Lower lobe of right lung (tissue), 2 donors: ENCODE data around the gene PLA2G15. TPM values are rescaled to one million over a fixed set of nuclear protein-coding genes. Genes with fewer than 3 reads are reported as not detected.
A peak's percentile ranks its signal among the peaks of the same experiment; 100 is the strongest.

Source experiments
- ATAC-seq, 2 donors: fragments of 200-7000 bp; cut with Tn5 transposase; one replicate each; pipeline ENCODE4 v1.9.1; 2020 to 2022; ENCODE audit warnings: mild to moderate bottlenecking in 2 of 2, moderate library complexity in 2 of 2
- DNase-seq: peaks from one replicate; pipeline ENCODE4 v3.0.0-alpha.2; 2020
- H3K27ac ChIP-seq: fragments of 200-600 bp; one replicate; pipeline ENCODE4 v1.8.0; 2022
- H3K27me3 ChIP-seq: fragments of 200-600 bp; one replicate; pipeline ENCODE4 v1.8.0; 2022; ENCODE audit warnings: low read depth
- H3K36me3 ChIP-seq: fragments of 200-600 bp; one replicate; pipeline ENCODE4 v1.8.0; 2022; ENCODE audit warnings: mild to moderate bottlenecking
- H3K4me1 ChIP-seq: fragments of 200-600 bp; one replicate; pipeline ENCODE4 v1.8.0; 2022
- H3K4me3 ChIP-seq: fragments of 200-600 bp; one replicate; pipeline ENCODE4 v1.8.0; 2022; ENCODE audit warnings: mild to moderate bottlenecking
- H3K9me3 ChIP-seq: fragments of 200-600 bp; one replicate; pipeline ENCODE4 v1.8.0; 2022
- intact Hi-C: fragments of 100-400 bp; cut with DNase I; formaldehyde crosslinking; loops from one replicate; pipeline ENCODE4 v1.11.0; 2022
- total RNA-seq: library from RNA; stranded (reverse); fragmentation: NEBNext Ultra II Directional; extraction: Animal tissue kit (Norgen Biotek cat#: 25700); gene quantifications from one replicate; pipeline ENCODE4 v1.2.1, GENCODE V29; 2021
- TF ChIP-seq, protein P1 (sequence below): fragments of 200-600 bp; IDR thresholded peaks from one replicate; pipeline ENCODE4 v1.8.0; 2022; ENCODE audit warnings: antibody characterized with exemption, mild to moderate bottlenecking
- donor health status: DM: no; HTN: yes; CAD: no; lungs with severe emphysema.

PLA2G15 gene
- total RNA-seq, 1 donor from 2014 or later: 45.1 TPM

DNA sequence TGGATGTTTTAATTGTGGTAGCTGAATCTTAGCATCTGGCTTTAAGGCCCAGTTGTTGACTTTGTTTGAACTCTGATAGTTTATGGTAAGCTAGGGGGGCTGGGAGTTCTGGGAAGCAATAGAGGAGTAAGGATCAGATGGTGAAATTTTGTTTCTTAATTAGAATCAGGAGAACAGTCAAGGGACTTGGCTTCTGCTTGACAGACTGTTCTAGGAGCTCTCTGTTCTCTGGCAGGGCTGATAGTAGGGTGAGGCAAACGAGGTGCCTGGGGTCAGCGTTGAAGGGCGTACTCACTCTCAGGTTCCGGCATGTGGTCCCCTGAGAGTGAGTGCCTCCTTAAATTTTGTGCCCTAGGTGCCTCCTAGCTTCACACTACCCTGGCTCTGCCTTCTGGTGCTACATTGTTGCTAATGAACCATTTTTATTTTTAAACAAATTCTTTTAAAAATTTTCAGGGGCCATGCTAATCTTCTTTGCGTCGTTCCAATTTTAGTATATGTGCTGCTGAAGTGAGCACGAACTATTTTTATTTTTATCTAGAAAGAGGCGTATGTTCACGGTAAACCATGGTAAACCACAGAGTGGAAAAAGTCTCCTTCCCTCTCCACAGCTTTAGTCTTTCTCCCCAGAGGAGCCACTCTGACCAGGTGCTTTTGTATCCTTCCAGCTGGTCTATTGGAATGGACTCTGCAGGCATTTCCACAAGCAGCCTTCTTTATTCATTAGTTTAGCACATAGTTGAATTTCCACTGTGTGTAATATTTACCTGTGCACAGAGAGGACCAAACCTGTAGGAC, 38.8 kb downstream of the PLA2G15 start:
- Histone ChIP-seq H3K27me3 (no peaks in the 10 kb centered on the region), H3K36me3 (peaks cover 32% of the 10 kb centered on the region), H3K4me3 (no peak overlapping the region), H3K9me3 (no peaks in the 10 kb centered on the region), H3K27ac (peak overlapping the region; percentile 66), H3K4me1 (peaks cover 66% of the 10 kb centered on the region)
- peak; percentile 37 to 60 for ATAC-seq
- intact Hi-C loops: no loop called here
- DNase-seq: no peak
- TF ChIP-seq, protein P1, sequence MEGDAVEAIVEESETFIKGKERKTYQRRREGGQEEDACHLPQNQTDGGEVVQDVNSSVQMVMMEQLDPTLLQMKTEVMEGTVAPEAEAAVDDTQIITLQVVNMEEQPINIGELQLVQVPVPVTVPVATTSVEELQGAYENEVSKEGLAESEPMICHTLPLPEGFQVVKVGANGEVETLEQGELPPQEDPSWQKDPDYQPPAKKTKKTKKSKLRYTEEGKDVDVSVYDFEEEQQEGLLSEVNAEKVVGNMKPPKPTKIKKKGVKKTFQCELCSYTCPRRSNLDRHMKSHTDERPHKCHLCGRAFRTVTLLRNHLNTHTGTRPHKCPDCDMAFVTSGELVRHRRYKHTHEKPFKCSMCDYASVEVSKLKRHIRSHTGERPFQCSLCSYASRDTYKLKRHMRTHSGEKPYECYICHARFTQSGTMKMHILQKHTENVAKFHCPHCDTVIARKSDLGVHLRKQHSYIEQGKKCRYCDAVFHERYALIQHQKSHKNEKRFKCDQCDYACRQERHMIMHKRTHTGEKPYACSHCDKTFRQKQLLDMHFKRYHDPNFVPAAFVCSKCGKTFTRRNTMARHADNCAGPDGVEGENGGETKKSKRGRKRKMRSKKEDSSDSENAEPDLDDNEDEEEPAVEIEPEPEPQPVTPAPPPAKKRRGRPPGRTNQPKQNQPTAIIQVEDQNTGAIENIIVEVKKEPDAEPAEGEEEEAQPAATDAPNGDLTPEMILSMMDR: no peak

DNA sequence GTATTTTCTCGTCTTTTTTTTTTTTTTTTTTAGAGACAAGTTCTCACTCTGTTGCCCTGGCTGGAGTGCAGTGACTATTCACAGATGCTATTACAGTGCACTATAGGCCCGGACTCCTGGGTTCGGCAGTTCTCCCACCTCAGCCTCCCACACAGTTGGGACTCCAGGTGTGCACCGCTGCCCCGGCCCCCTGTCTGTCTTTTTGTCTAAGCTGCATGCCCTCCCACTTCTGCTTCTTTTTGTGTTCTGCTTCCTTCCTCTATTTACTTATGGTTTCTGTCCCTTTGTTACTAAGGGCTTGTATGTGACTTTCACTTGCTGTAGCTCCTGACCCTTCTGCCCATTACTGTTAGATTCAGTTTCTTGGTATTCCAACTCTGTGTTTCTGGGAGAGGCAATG, 39.7 kb downstream of the PLA2G15 start:
- Histone ChIP-seq H3K4me3 (no peak overlapping the region), H3K4me1 (peaks cover 67% of the 10 kb centered on the region), H3K27me3 (no peaks in the 10 kb centered on the region), H3K9me3 (no peaks in the 10 kb centered on the region), H3K27ac (peak overlapping the region; percentile 66), H3K36me3 (peaks cover 34% of the 10 kb centered on the region)
- ATAC-seq (peak in 1 of 2 donors; percentile 45), DNase-seq (no peak)
- intact Hi-C loops: no loop called here
- TF ChIP-seq, protein P1: no peak

DNA sequence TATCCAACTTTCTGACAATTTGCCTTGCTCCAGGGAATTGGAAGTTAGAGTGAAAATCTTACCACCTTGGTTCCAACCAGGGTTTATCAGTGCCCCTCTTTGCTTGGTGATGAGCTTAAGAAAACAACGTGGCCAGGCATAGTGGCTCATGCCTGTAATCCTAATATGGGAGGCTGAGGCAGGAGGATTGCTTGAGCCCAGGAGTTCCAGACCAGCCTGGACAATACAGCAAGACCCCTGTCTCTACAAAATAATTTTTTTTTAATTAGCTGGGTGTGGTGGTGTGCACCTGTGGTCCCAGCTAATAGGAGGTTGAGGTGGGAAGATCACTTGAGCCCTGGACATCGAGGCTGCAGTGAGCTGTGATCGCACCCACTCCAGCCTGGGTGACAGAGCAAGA, 40.5 kb downstream of the PLA2G15 start:
- no peaks in the 10 kb centered on the region for H3K27me3 ChIP-seq
- H3K27ac ChIP-seq: peak overlapping the region; percentile 66
- no peak for ATAC-seq
- peaks cover 41% of the 10 kb centered on the region for H3K36me3 ChIP-seq
- peaks cover 73% of the 10 kb centered on the region for H3K4me1 ChIP-seq
- H3K9me3 ChIP-seq: no peaks in the 10 kb centered on the region
- no peak for DNase-seq
- TF ChIP-seq, protein P1: no peak
- H3K4me3 ChIP-seq: no peak overlapping the region
- intact Hi-C loops: no loop called here

DNA sequence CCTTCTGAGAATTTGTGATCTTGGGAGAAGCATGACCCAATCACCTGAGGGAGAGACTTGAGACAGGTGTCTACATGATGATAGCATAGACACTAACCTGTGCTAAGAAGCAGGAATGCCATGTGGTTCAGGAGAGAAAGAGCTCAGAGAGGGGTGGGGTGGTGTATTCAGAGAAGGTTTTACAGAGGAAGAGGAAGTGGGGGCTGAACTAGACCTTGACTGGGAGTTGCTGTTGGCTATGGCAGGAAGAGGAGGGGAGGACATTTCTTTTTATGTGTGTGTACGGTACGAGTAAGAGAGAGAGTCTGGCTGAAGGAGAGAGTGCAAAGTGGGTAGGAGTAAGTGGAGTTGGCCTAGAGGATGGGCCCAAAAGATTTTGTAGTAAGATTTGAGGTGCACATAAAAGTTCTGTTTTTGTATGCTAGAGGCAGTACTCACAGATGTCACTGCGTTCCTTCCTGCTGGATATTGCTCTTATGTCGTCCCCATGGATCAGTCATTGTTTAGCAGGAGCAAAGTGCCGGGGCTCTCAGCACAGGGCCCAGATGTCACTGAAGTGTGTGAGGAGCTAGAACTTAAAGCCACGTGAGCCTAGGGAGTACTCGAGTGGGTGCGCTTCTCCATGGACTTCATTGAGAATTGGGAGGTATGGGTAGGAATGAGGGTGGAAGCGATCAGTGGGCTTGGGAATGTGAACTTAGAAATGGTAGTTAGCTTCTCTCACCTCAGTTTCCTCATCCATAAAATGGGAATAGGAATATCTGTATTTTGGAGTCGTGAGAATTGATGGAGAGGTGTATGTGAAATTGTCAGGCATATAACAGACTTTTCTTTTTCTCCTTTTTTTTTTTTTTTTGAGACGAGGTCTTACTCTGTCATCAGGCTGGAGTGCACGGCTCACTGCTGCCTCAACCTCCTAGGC, 41.2 kb downstream of the PLA2G15 start:
- ATAC-seq: peak; percentile 4 to 29
- TF ChIP-seq, protein P1: no peak
- H3K27me3 ChIP-seq: no peaks in the 10 kb centered on the region
- no peak for DNase-seq
- intact Hi-C loops: no loop called here
- H3K27ac ChIP-seq: peak overlapping the region; percentile 66
- H3K9me3 ChIP-seq: no peaks in the 10 kb centered on the region
- peaks cover 73% of the 10 kb centered on the region for H3K4me1 ChIP-seq
- peaks cover 49% of the 10 kb centered on the region for H3K36me3 ChIP-seq
- no peak overlapping the region for H3K4me3 ChIP-seq

DNA sequence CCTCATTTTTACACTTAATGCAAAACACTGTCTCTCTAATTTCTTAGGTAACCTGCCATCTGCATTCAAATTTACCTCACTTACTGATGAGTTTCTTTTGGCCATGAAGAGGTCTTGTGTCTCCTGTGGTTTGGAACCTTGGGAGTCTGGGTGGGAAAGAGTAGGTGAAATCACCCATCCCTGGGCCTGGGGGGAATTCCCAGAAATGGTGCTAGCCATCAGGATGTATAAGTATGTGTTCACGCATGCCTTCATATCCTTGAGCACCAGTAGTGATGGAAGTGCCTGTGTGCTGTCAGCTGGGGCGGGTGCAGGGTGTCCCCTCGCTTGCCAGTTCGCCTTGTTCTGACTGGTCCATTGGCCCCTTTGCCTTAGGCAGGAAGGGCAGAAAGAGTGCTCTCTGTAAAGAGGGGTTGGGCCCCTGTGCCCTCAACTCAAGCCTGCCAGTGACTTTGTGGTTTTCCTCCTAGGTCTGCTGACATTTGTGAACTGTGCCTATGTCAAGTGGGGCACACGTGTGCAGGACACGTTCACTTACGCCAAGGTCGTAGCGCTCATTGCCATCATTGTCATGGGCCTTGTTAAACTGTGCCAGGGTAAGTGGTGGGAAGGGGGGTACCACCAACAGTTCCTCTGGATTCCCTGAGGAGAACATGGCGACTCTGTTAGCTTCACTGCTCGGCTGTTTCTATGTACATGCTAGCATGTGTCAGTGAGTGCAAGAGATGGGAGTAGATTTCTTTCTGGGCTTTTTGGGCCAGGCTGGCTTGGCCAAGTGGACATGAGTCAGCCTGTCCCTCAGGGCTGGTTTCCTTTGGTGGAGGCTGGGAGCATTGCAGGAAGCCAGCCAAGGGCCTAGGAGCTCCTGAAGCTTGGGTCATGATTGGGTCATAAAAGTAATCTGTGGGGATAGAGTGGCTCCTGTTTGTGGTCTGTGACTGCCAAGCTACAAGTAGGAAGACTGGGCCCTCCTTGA, 42.4 kb downstream of the PLA2G15 start:
- TF ChIP-seq, protein P1: no peak
- Histone ChIP-seq H3K4me1 (peaks cover 73% of the 10 kb centered on the region), H3K27me3 (no peaks in the 10 kb centered on the region), H3K4me3 (no peak overlapping the region), H3K36me3 (peaks cover 51% of the 10 kb centered on the region), H3K27ac (peak overlapping the region; percentile 60), H3K9me3 (no peaks in the 10 kb centered on the region)
- DNase-seq: no peak
- intact Hi-C loops: no loop called here
- peak; percentile 34 to 49 for ATAC-seq
